Measurements from ENCODE around the gene NR4A1. TPM values are rescaled to one million over a fixed set of nuclear protein-coding genes. Genes with fewer than 3 reads are reported as not detected.

NR4A1 gene
- total and polyA plus RNA-seq, 2 of the 13 experiments (the other 11 are each of a cell fraction or from before 2014, with no cell fraction given): 5.7 to 15.2 TPM

DNA sequence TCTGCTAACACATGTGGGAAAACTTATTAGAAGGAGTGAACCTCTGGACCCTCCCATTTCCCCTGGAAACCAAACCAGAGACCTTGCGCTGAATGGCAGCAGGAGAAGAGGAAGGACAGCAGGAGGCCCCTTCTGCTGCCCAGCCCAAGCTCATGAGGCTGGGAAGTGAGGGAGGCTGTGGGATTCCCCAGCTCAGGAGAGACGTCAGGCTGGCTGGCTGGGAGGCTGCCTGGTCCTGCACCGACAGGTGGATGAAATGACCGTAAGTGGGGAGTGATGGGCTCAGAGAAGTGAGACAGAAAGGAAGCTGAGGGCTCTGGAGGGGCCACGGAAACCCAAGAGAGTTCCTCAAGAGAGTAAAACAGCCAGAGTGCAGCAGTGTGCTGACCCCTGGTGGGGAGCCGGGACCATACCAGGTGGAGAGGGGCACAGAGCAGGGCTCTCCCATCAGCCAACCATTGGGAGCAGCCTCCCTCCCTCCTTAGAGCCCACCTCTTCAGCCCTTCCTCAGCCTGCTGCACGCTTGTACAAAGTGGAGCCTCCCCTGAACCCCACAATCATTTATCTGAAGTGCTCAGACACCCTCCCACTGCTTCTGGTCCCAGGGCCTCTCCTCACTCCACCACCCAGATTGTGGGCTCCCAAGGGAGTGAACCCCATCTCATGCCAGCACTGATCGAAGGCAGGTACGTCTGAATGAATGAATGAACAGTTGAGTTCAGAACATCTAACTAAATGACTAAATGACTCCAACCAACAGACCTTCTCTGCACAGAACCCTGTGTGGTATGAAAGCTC, 30.5 kb upstream of the NR4A1 start (continued):
- TF ChIP-seq, protein P1, sequence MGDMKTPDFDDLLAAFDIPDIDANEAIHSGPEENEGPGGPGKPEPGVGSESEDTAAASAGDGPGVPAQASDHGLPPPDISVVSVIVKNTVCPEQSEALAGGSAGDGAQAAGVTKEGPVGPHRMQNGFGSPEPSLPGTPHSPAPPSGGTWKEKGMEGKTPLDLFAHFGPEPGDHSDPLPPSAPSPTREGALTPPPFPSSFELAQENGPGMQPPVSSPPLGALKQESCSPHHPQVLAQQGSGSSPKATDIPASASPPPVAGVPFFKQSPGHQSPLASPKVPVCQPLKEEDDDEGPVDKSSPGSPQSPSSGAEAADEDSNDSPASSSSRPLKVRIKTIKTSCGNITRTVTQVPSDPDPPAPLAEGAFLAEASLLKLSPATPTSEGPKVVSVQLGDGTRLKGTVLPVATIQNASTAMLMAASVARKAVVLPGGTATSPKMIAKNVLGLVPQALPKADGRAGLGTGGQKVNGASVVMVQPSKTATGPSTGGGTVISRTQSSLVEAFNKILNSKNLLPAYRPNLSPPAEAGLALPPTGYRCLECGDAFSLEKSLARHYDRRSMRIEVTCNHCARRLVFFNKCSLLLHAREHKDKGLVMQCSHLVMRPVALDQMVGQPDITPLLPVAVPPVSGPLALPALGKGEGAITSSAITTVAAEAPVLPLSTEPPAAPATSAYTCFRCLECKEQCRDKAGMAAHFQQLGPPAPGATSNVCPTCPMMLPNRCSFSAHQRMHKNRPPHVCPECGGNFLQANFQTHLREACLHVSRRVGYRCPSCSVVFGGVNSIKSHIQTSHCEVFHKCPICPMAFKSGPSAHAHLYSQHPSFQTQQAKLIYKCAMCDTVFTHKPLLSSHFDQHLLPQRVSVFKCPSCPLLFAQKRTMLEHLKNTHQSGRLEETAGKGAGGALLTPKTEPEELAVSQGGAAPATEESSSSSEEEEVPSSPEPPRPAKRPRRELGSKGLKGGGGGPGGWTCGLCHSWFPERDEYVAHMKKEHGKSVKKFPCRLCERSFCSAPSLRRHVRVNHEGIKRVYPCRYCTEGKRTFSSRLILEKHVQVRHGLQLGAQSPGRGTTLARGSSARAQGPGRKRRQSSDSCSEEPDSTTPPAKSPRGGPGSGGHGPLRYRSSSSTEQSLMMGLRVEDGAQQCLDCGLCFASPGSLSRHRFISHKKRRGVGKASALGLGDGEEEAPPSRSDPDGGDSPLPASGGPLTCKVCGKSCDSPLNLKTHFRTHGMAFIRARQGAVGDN (CRISPR knock-in tag; IDR thresholded peaks at IDR 0.05): peak; percentile 29; the same call in 1 of the 2 replicates
- TF ChIP-seq THAP11 (CRISPR knock-in tag; IDR thresholded peaks at IDR 0.05) (no peak), ZNF446 (CRISPR knock-in tag; IDR thresholded peaks at IDR 0.05) (no peak), HOXA3 (CRISPR knock-in tag; IDR thresholded peaks at IDR 0.05) (peak; percentile 24; the same call in 1 of the 2 replicates)
- TF ChIP-seq, protein P2, sequence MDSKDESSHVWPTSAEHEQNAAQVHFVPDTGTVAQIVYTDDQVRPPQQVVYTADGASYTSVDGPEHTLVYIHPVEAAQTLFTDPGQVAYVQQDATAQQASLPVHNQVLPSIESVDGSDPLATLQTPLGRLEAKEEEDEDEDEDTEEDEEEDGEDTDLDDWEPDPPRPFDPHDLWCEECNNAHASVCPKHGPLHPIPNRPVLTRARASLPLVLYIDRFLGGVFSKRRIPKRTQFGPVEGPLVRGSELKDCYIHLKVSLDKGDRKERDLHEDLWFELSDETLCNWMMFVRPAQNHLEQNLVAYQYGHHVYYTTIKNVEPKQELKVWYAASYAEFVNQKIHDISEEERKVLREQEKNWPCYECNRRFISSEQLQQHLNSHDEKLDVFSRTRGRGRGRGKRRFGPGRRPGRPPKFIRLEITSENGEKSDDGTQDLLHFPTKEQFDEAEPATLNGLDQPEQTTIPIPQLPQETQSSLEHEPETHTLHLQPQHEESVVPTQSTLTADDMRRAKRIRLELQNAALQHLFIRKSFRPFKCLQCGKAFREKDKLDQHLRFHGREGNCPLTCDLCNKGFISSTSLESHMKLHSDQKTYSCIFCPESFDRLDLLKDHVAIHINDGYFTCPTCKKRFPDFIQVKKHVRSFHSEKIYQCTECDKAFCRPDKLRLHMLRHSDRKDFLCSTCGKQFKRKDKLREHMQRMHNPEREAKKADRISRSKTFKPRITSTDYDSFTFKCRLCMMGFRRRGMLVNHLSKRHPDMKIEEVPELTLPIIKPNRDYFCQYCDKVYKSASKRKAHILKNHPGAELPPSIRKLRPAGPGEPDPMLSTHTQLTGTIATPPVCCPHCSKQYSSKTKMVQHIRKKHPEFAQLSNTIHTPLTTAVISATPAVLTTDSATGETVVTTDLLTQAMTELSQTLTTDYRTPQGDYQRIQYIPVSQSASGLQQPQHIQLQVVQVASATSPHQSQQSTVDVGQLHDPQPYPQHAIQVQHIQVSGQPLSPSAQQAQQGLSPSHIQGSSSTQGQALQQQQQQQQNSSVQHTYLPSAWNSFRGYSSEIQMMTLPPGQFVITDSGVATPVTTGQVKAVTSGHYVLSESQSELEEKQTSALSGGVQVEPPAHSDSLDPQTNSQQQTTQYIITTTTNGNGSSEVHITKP (CRISPR knock-in tag; IDR thresholded peaks at IDR 0.05; ENCODE audit: low read depth): no peak

Data from HepG2 (cell line).